GM12873 (cell line): ENCODE measurements around the gene SNX20.

Source experiments
- TF ChIP-seq, protein P1 (sequence below): IDR thresholded peaks from 2 replicates; pipeline ENCODE4 v1.5.1; 2012; ENCODE audit warnings: low read depth, mild to moderate bottlenecking, moderate library complexity, low read length, control low read depth; ENCODE audit not compliant: insufficient read depth; ENCODE audit errors: missing control alignments

The SNX20 gene

DNA sequence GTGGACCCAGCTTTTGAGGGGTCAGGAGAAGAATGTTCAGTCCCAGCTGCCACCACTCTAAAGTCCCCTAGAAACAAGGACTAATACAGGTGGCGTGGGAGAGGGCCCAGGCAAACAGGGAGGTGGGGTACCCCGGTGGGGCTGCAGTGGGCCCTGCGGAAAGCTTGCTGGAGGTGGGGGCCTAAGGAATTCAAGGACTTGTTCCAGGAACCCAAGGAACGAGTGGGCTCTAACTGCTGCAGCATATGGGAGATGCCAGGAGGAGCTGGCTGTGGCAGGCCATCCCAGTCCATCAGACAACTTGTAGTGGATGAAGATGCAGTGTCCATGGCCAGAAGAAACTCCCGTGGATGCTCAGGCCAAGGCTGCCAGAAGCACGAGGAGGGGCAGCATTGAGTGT is 10.6 kb downstream of the SNX20 start:
- TF ChIP-seq, protein P1, sequence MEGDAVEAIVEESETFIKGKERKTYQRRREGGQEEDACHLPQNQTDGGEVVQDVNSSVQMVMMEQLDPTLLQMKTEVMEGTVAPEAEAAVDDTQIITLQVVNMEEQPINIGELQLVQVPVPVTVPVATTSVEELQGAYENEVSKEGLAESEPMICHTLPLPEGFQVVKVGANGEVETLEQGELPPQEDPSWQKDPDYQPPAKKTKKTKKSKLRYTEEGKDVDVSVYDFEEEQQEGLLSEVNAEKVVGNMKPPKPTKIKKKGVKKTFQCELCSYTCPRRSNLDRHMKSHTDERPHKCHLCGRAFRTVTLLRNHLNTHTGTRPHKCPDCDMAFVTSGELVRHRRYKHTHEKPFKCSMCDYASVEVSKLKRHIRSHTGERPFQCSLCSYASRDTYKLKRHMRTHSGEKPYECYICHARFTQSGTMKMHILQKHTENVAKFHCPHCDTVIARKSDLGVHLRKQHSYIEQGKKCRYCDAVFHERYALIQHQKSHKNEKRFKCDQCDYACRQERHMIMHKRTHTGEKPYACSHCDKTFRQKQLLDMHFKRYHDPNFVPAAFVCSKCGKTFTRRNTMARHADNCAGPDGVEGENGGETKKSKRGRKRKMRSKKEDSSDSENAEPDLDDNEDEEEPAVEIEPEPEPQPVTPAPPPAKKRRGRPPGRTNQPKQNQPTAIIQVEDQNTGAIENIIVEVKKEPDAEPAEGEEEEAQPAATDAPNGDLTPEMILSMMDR, result no peak

DNA sequence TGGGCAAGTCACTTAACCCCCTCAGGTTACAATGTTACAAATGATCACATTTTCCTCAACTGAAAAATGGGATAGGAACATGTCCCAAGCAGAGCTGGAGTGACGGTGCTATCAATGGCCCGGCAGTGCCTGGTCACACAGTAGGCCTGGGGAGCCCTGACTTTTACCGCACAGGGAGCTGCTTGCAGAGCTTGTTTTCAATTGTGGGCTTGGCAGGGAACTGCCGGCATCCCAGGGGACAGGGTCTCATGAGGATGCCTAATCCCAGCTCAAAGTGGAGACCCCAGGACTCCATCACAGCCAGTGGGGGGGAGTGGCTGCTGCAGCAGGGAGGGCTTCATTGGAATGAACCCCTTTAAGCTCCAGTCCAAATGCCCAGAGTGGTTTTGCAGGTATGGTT is 11.4 kb downstream of the SNX20 start:
- TF ChIP-seq, protein P1, result no peak

DNA sequence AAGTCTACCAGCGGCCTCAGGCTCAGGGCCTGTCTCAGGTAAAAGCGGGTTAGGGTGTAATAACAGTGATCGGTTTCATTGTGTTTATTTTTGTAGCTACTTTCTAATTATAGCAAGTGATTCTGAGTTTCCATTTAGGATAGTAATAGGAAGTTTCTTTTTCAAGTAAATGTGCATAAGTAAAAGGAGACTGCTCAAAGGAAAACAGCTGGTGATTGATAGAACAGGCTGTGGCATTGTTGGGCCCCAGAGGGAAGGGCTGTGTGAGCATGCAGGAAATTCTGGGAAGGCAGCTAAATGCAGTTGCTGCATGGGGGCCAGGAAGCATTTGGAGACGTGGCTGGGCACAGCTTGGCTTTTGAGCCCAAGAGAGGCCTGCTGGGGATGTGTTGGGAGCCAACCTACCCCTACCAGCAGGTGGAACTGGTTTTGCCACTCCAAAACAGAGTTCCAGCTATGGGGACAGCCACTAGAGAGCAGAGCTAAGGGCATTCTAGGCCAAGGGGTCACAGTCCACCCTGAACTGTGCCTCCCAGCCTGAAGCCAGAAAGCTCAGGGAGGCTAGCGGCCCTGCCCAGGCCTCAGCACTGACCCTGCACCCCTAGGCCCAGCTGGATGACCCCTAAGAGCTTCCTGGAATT is 12.6 kb downstream of the SNX20 start:
- TF ChIP-seq, protein P1, result no peak

DNA sequence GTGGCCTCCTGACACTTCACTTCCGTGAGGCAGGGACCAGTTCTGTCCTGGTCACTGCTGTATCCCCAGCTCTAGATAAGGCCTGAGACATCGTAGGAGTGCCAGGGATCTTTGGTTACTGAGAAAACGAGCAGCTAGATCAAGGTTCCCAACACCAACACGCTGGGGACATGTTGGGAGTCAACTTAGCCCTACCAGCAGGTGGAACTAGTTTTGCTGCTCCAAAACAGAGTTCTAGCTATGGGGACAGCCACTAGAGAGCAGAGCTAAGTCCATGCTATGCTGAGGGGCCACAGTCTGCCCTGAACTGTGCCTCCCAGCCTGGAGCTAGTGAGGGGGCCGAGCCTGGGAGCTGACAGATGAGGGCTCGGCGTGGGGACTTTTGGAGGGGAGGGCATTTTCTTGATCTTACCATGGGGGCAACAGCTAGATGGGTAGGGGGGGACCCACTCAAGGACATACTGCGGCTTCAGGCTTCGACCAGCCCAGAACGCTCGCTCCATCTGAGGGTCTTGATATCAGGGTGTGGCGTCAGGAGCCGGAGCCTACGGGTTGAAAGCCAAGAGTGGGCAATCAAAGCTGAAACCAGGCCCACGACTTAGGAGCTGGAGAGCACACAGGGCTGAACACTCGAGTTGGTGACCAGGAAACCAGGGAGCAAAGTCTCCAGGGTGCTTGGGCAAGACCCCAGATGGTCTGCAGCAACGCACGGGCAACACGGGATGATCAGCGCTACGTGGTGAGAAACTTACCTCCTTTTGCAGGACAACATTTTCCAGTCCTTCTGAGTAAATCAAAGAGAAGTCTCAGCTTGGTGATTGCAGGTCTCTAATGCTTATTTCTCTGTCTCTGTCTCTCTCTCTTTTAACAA is 13.4 kb downstream of the SNX20 start:
- TF ChIP-seq, protein P1, result peak; percentile 33

DNA sequence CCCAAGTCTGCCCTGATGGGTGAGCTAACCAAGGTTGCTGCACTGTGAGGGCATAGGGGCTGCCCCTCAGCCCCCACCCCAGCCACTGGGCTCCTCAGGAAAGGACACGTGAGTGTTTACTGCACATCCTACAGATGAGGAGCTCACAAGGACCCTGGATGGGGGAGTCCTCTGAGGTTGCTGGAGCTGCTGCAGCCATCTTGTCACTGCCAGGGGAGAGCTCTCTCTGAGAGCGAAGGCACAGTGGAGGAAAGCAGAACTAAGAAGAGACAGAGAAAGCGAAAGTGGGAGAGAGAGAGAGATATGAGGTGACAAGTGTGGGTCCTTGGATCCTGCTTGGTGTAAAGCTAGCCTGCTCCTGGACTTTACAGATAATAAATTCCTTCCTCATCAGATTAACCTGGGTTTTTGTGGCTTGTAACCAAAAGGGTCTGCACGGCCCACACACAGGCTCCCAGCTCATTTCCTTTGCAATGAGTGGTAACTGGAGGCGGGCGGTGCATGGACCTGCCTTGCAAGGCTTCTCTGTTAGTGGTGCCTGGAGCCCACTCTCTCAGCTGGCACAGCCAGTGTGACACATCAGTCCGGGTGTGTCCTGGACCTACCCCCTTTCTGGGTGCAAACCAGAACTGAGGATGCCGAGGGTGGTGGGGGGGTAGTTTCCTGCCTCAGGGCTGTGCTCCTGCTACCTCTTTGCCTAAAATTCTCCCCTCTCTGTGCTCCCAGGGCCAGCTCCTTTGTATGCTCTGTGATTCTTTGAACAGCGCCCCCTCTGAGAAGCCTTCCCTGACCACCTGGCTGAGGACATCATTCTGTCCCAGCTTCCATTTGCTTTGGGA is 14.2 kb downstream of the SNX20 start:
- TF ChIP-seq, protein P1, result no peak

DNA sequence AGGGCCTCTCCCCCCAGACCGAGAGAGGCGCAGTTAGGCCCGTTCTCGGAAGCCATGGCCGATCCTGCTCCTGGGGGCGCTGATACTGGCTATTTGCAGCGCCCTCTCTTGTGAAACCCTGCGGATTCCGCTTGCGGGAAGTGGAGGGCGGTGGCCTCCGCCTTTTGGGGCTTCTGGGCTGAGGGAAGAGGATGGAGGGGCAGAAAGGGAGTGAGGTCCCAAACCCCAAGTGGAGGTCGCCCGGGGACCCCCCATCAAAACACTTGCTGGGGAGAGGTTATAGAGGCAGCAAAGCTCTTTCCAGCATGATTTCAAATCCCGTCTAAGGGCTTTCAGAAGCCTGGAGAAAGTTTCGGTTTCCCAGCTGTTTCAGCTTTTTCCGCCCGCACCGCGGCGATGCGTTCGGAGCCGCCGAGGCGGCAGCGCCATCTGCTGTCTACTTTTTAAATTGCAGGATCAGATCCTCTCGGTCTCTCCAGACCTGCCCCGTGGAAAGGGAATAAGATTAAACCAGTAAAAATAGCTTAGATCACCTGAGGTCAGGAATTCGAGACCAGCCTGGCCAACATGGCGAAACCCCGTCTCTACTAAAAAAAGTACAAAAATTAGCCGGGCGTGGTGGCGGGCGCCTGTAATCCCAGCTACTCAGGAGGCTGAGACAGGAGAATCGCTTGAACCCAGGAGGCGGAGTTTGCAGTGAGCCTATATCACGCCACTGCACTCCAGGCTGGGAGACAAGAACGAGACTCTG is 15.8 kb downstream of the SNX20 start:
- TF ChIP-seq, protein P1, result peak; percentile 81
